Measurements from ENCODE around the gene IL13RA1.
A peak's percentile ranks its signal among the peaks of the same experiment; 100 is the strongest.

Gene IL13RA1

GRCh38 chrX:118688935-118689334 lies 38.5 kb upstream of the IL13RA1 start (continued):
- TF ChIP-seq ZSCAN5A (tag by site-specific recombination; IDR thresholded peaks at IDR 0.05): no peak

GRCh38 chrX:118693843-118694242 lies 33.6 kb upstream of the IL13RA1 start:
- no peaks in the 10 kb centered on the region; a peak in 1 of 3 replicates for H3K36me3 ChIP-seq (ENCODE audit: control insufficient read depth in 2 of 2, insufficient read depth in 1 of 2, low read length in 2 of 2)
- POLR2A ChIA-PET: no interaction called here
- H3K4me3 ChIP-seq (ENCODE audit: low read depth, low read length): no peak overlapping the region
- H3K9me3 ChIP-seq (ENCODE audit: control insufficient read depth, insufficient read depth, low read depth, low read length): no peaks in the 10 kb centered on the region
- CTCF ChIA-PET: no interaction called here
- H3K4me1 ChIP-seq (ENCODE audit: control insufficient read depth, insufficient read depth, low read length): no peaks in the 10 kb centered on the region
- no peak for TF ChIP-seq ZNF843 (tag by site-specific recombination; IDR thresholded peaks at IDR 0.05)
- TF ChIP-seq WT1 (tag by site-specific recombination; IDR thresholded peaks at IDR 0.05): no peak
- no peak for TF ChIP-seq ZNF24 (tag by site-specific recombination; IDR thresholded peaks at IDR 0.05)
- peak; percentile 18; the same call in 1 of the 2 replicates for TF ChIP-seq PRDM6 (tag by site-specific recombination; IDR thresholded peaks at IDR 0.05)
- TF ChIP-seq ZNF629 (tag by site-specific recombination; IDR thresholded peaks at IDR 0.05): no peak
- TF ChIP-seq ZNF155 (tag by site-specific recombination; IDR thresholded peaks at IDR 0.05): no peak
- H3K27ac ChIP-seq (ENCODE audit: extremely low read depth, low read depth, low read length): no peak overlapping the region

- CTCF ChIA-PET: no interaction called here
- no peaks in the 10 kb centered on the region for H3K9me3 ChIP-seq (ENCODE audit: control insufficient read depth, insufficient read depth, low read depth, low read length)
- H3K36me3 ChIP-seq (ENCODE audit: control insufficient read depth in 2 of 2, insufficient read depth in 1 of 2, low read length in 2 of 2): no peaks in the 10 kb centered on the region; a peak in 1 of 3 replicates
- no peak overlapping the region for H3K27ac ChIP-seq (ENCODE audit: extremely low read depth, low read depth, low read length)
- no peak for TF ChIP-seq ZNF416 (tag by site-specific recombination; IDR thresholded peaks at IDR 0.05)
- no peak for TF ChIP-seq ZNF560 (tag by site-specific recombination; IDR thresholded peaks at IDR 0.05; ENCODE audit: borderline replicate concordance)
- no peak for TF ChIP-seq ZNF350 (tag by site-specific recombination; IDR thresholded peaks at IDR 0.05)
- no peak for TF ChIP-seq ZNF830 (tag by site-specific recombination; IDR thresholded peaks at IDR 0.05; ENCODE audit: low read depth)
- TF ChIP-seq MZF1 (tag by site-specific recombination; IDR thresholded peaks at IDR 0.05; ENCODE audit: borderline replicate concordance): no peak
- TF ChIP-seq SCRT2 (tag by site-specific recombination; IDR thresholded peaks at IDR 0.05): no peak
- TF ChIP-seq MYNN (tag by site-specific recombination; IDR thresholded peaks at IDR 0.05; ENCODE audit: borderline replicate concordance): no peak
- TF ChIP-seq ZNF529 (tag by site-specific recombination; IDR thresholded peaks at IDR 0.05; ENCODE audit: insufficient replicate concordance): no peak
- no peak for TF ChIP-seq ZNF354C (tag by site-specific recombination; IDR thresholded peaks at IDR 0.05; ENCODE audit: borderline replicate concordance, low read depth)
- no peak for TF ChIP-seq ZNF558 (tag by site-specific recombination; IDR thresholded peaks at IDR 0.05)
- no peak for TF ChIP-seq ZNF404 (tag by site-specific recombination; IDR thresholded peaks at IDR 0.05)
- no peak overlapping the region for H3K4me3 ChIP-seq (ENCODE audit: low read depth, low read length)
- POLR2A ChIA-PET: no interaction called here
- no peaks in the 10 kb centered on the region for H3K4me1 ChIP-seq (ENCODE audit: control insufficient read depth, insufficient read depth, low read length)
These were observed 32.8 kb upstream of the IL13RA1 start for GRCh38 chrX:118694638-118695037.

- no peak overlapping the region for H3K4me3 ChIP-seq (ENCODE audit: low read depth, low read length)
- CTCF ChIA-PET: no interaction called here
- TF ChIP-seq ZBTB20 (tag by site-specific recombination; IDR thresholded peaks at IDR 0.05) (no peak), ZNF37A (tag by site-specific recombination; IDR thresholded peaks at IDR 0.05) (no peak), ZFP69B (tag by site-specific recombination; IDR thresholded peaks at IDR 0.05) (no peak), ZNF280C (tag by site-specific recombination; IDR thresholded peaks at IDR 0.05) (no peak), ZNF426 (tag by site-specific recombination; IDR thresholded peaks at IDR 0.05) (no peak), ZNF777 (tag by site-specific recombination; IDR thresholded peaks at IDR 0.05; ENCODE audit: borderline replicate concordance) (no peak), TRIM28 (IDR thresholded peaks at IDR 0.05; ENCODE audit: borderline replicate concordance, low read length) (no peak)
These were observed 28.8 kb upstream of the IL13RA1 start for GRCh38 chrX:118698516-118699170.

More at GRCh38 chrX:118698516-118699170, 28.8 kb upstream of the IL13RA1 start:
- Histone ChIP-seq H3K4me1 (ENCODE audit: control insufficient read depth, insufficient read depth, low read length) (no peaks in the 10 kb centered on the region), H3K9me3 (ENCODE audit: control insufficient read depth, insufficient read depth, low read depth, low read length) (no peaks in the 10 kb centered on the region), H3K36me3 (ENCODE audit: control insufficient read depth in 2 of 2, insufficient read depth in 1 of 2, low read length in 2 of 2) (no peaks in the 10 kb centered on the region), H3K27ac (ENCODE audit: extremely low read depth, low read depth, low read length) (no peak overlapping the region)
- POLR2A ChIA-PET: no interaction called here

Data from HEK293 (cell line).